ENCODE measurements around the gene SHROOM3. TPM values are rescaled to one million over a fixed set of nuclear protein-coding genes. Genes with fewer than 3 reads are reported as not detected.

The SHROOM3 gene
- total and polyA plus RNA-seq, 2 donors (not counting 1 experiment from before 2014, with no cell fraction given), result 0.91 to 1.5 TPM

- peaks cover 13% of the 10 kb centered on the region for H3K27me3 Mint-ChIP-seq
- ChIA-PET POLR2A (no interaction called here), CTCF (no interaction called here)
- H3K27me3 ChIP-seq (replicated peaks in 1 of 4; ENCODE audit: control extremely low read depth in 1 of 4, control insufficient read depth in 3 of 4, insufficient read depth in 4 of 4, low read length in 3 of 4), result peaks cover 0 to 3% (median 1%) of the 10 kb centered on the region in 4 experiments
- H3K79me2 ChIP-seq (ENCODE audit: control insufficient read depth, insufficient read depth, low read length), result no peaks in the 10 kb centered on the region
- H3K4me1 ChIP-seq (ENCODE audit: control insufficient read depth in 2 of 2, insufficient read depth in 2 of 2, low read length in 2 of 2), result no peaks in the 10 kb centered on the region
- H3K4me2 ChIP-seq (replicated peaks; ENCODE audit: low read depth, low read length, poor library complexity, severe bottlenecking), result no peak overlapping the region
- no peak overlapping the region for H3K4me3 ChIP-seq (ENCODE audit: control extremely low read depth in 1 of 5, extremely low read depth in 1 of 5, insufficient read depth in 1 of 5, low read depth in 2 of 5, low read length in 4 of 5)
- H3K36me3 ChIP-seq (replicated peaks in 1 of 2; ENCODE audit: control extremely low read depth in 1 of 2, control insufficient read depth in 1 of 2, extremely low read depth in 1 of 2, insufficient read depth in 2 of 2, low read length in 1 of 2), result no peaks in the 10 kb centered on the region
- intact Hi-C loops (cut with micrococcal nuclease), result no loop called here
- H3K9me3 ChIP-seq (ENCODE audit: control extremely low read depth in 1 of 3, control insufficient read depth in 2 of 3, insufficient read depth in 1 of 3, low read length in 2 of 3), result no peaks in the 10 kb centered on the region
- no peaks in the 10 kb centered on the region for H4K20me1 ChIP-seq (ENCODE audit: control insufficient read depth, insufficient read depth, low read length, poor library complexity, severe bottlenecking)
- DNase-seq, result no peak
- 100% methylated on average over 2 of the region's 2 CpGs for WGBS (ENCODE audit: insufficient coverage)
- no peaks in the 10 kb centered on the region for H3K4me1 Mint-ChIP-seq
- H3K27ac ChIP-seq (ENCODE audit: low read length in 2 of 2), result no peak overlapping the region
- ATAC-seq (ENCODE audit: low read depth), result no peak
- H3K9me3 Mint-ChIP-seq (ENCODE audit: insufficient read depth), result no peaks in the 10 kb centered on the region
- H3K27ac Mint-ChIP-seq, result no peak overlapping the region
- no peak overlapping the region for H3K4me3 Mint-ChIP-seq
- TF ChIP-seq CTCF (IDR thresholded peaks at IDR 0.05) (no peak), EZH2 (IDR thresholded peaks at IDR 0.05; ENCODE audit: borderline replicate concordance, insufficient read depth, low read depth, low read length, poor library complexity, severe bottlenecking) (no peak)
- no peak overlapping the region for H3K9ac ChIP-seq (ENCODE audit: low read length)
- no peak overlapping the region for H2AFZ ChIP-seq (ENCODE audit: insufficient read depth, low read depth, low read length, poor library complexity, severe bottlenecking)
Measured at GRCh38 chr4:76616526-76616925, 181.5 kb downstream of the SHROOM3 start.

GRCh38 chr4:76620723-76621468 is 185.9 kb downstream of the SHROOM3 start:
- Histone ChIP-seq H3K4me3 (ENCODE audit: control extremely low read depth in 1 of 5, extremely low read depth in 1 of 5, insufficient read depth in 1 of 5, low read depth in 2 of 5, low read length in 4 of 5) (no peak overlapping the region), H3K9me3 (ENCODE audit: control extremely low read depth in 1 of 3, control insufficient read depth in 2 of 3, insufficient read depth in 1 of 3, low read length in 2 of 3) (no peaks in the 10 kb centered on the region), H2AFZ (ENCODE audit: insufficient read depth, low read depth, low read length, poor library complexity, severe bottlenecking) (no peak overlapping the region), H3K9ac (ENCODE audit: low read length) (no peak overlapping the region), H3K79me2 (ENCODE audit: control insufficient read depth, insufficient read depth, low read length) (no peaks in the 10 kb centered on the region), H3K36me3 (replicated peaks in 1 of 2; ENCODE audit: control extremely low read depth in 1 of 2, control insufficient read depth in 1 of 2, extremely low read depth in 1 of 2, insufficient read depth in 2 of 2, low read length in 1 of 2) (no peaks in the 10 kb centered on the region), H3K27me3 (replicated peaks in 1 of 4; ENCODE audit: control extremely low read depth in 1 of 4, control insufficient read depth in 3 of 4, insufficient read depth in 4 of 4, low read length in 3 of 4) (peaks cover 0 to 3% (median 1%) of the 10 kb centered on the region in 4 experiments), H3K4me1 (ENCODE audit: control insufficient read depth in 2 of 2, insufficient read depth in 2 of 2, low read length in 2 of 2) (no peaks in the 10 kb centered on the region), H4K20me1 (ENCODE audit: control insufficient read depth, insufficient read depth, low read length, poor library complexity, severe bottlenecking) (no peaks in the 10 kb centered on the region), H3K4me2 (replicated peaks; ENCODE audit: low read depth, low read length, poor library complexity, severe bottlenecking) (no peak overlapping the region), H3K27ac (ENCODE audit: low read length in 2 of 2) (no peak overlapping the region)
- ChIA-PET POLR2A (no interaction called here), CTCF (no interaction called here)
- Mint-ChIP-seq H3K27ac (no peak overlapping the region), H3K4me1 (no peaks in the 10 kb centered on the region), H3K4me3 (no peak overlapping the region), H3K27me3 (peaks cover 14% of the 10 kb centered on the region), H3K9me3 (ENCODE audit: insufficient read depth) (no peaks in the 10 kb centered on the region)
- TF ChIP-seq EZH2 (IDR thresholded peaks at IDR 0.05; ENCODE audit: borderline replicate concordance, insufficient read depth, low read depth, low read length, poor library complexity, severe bottlenecking) (no peak), CTCF (IDR thresholded peaks at IDR 0.05) (no peak)
- WGBS (ENCODE audit: insufficient coverage), result 67% methylated on average over 1 of the region's 4 CpGs
- intact Hi-C loops (cut with micrococcal nuclease), result no loop called here
- DNase-seq (no peak), ATAC-seq (ENCODE audit: low read depth) (no peak)
